ENCODE results near the gene STAT5B.
"Not testable (repeated sequence)": the region's sequence is repeated elsewhere in the genome, so short reads cannot be mapped to it uniquely, and the experiment has no call there.

STAT5B gene

GRCh38 chr17:42233156-42233555, 43.0 kb downstream of the STAT5B start:
- Mint-ChIP-seq H3K27ac (no peak overlapping the region), H3K4me1 (peaks cover 8% of the 10 kb centered on the region), H3K36me3 (no peaks in the 10 kb centered on the region), H3K9me3 (no peaks in the 10 kb centered on the region), H3K4me3 (no peak overlapping the region), H3K27me3 (no peaks in the 10 kb centered on the region)
- DNase-seq (ENCODE audit: low spot score in 2 of 2) (no peak), ATAC-seq (ENCODE audit: low read depth) (no peak)

- DNase-seq (ENCODE audit: low spot score in 2 of 2) (no peak), ATAC-seq (ENCODE audit: low read depth) (no peak)
- peaks cover 2% of the 10 kb centered on the region for H3K36me3 Mint-ChIP-seq
- H3K9me3 Mint-ChIP-seq = no peaks in the 10 kb centered on the region
- H3K4me3 Mint-ChIP-seq = no peak overlapping the region
- no peaks in the 10 kb centered on the region for H3K27me3 Mint-ChIP-seq
- peaks cover 2% of the 10 kb centered on the region for H3K4me1 Mint-ChIP-seq
- H3K27ac Mint-ChIP-seq = no peak overlapping the region
These were observed 46.0 kb downstream of the STAT5B start for GRCh38 chr17:42230225-42230624.

GRCh38 chr17:42227849-42228700, 48.1 kb downstream of the STAT5B start:
- DNase-seq (ENCODE audit: low spot score in 2 of 2) (no peak), ATAC-seq (ENCODE audit: low read depth) (no peak)
- Mint-ChIP-seq H3K4me1 (no peaks in the 10 kb centered on the region), H3K27ac (peak overlapping the region; percentile 38), H3K4me3 (no peak overlapping the region), H3K36me3 (peaks cover 9% of the 10 kb centered on the region), H3K9me3 (no peaks in the 10 kb centered on the region), H3K27me3 (no peaks in the 10 kb centered on the region)

DNA sequence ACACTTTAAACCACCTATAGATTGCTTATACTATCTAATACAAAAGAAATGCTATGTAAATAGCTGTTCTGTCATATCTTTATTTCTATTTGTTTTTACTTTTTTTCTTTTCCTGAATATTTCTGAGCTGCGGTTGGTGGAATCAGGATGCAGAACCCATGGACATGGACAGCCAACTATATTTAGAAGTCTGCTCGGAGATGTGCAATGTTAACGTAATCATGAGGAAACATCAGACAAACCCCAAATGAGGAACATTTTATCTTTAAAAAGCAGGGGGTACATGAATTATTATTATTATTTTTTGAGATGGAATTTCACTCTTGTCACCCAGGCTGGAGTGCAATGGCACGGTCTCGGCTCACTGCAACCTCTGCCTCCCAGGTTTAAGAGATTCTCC, 50.5 kb downstream of the STAT5B start:
- ATAC-seq (ENCODE audit: low read depth) = no peak
- H3K9me3 Mint-ChIP-seq = no peaks in the 10 kb centered on the region
- peaks cover 15% of the 10 kb centered on the region for H3K36me3 Mint-ChIP-seq
- no peaks in the 10 kb centered on the region for H3K27me3 Mint-ChIP-seq
- peaks cover 6% of the 10 kb centered on the region for H3K4me1 Mint-ChIP-seq
- no peak overlapping the region for H3K4me3 Mint-ChIP-seq
- no peak for DNase-seq (ENCODE audit: low spot score in 2 of 2)
- no peak overlapping the region for H3K27ac Mint-ChIP-seq

- ATAC-seq (ENCODE audit: low read depth) (no peak), DNase-seq (ENCODE audit: low spot score in 2 of 2) (no peak)
- H3K9me3 Mint-ChIP-seq = no peaks in the 10 kb centered on the region
- peaks cover 6% of the 10 kb centered on the region for H3K4me1 Mint-ChIP-seq
- no peak overlapping the region for H3K27ac Mint-ChIP-seq
- H3K36me3 Mint-ChIP-seq = peaks cover 15% of the 10 kb centered on the region
- H3K4me3 Mint-ChIP-seq = no peak overlapping the region
- H3K27me3 Mint-ChIP-seq = no peaks in the 10 kb centered on the region
These were observed 51.5 kb downstream of the STAT5B start for GRCh38 chr17:42224651-42225050.

DNA sequence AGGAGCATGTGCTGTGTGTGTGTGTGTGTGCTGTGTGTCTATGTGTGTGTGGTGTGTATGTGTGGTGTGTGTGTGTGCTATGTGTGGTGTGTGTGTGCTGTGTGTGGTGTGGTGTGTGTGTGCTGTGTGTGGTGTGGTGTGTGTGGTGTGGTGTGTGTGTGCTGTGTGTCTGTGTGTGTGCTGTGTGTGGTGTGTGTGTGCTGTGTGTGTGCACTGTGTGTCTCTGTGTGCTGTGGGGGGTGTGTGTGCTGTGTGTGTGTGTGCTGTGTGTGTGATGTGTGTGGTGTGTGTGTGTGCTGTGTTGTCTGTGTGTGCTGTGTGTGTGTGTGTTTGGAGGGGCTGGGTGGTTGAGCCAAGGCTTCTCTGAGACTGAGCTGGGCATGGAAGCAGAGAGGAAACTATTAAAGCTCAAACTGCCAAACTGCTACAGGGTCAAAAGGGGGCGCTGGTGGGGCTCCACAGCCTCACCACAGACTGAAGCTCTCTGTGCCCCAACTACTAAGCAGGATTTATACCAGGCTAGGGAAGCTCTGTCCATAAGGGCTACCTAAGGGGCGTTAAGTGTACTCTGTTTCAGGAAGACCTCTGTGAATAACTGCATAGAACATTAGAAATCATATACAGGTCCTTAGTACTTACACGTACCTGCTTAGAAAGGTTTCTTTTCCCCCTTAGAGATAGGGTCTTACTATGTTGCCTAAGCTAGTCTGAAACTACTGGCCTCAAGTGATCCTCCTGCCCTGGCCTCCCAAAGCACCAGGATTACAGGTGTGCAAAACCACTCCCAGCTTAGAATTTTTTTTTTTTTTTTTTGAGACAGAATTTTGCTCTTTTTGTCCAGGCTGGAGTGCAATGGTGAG, 54.1 kb downstream of the STAT5B start:
- ATAC-seq (ENCODE audit: low read depth) (peak; percentile 77), DNase-seq (ENCODE audit: low spot score in 2 of 2) (peak; percentile 26 to 39)
- Mint-ChIP-seq H3K9me3 (no peaks in the 10 kb centered on the region), H3K36me3 (peaks cover 25% of the 10 kb centered on the region), H3K4me3 (no peak overlapping the region), H3K27ac (peak overlapping the region; percentile 70), H3K4me1 (peaks cover 6% of the 10 kb centered on the region), H3K27me3 (no peaks in the 10 kb centered on the region)

DNA sequence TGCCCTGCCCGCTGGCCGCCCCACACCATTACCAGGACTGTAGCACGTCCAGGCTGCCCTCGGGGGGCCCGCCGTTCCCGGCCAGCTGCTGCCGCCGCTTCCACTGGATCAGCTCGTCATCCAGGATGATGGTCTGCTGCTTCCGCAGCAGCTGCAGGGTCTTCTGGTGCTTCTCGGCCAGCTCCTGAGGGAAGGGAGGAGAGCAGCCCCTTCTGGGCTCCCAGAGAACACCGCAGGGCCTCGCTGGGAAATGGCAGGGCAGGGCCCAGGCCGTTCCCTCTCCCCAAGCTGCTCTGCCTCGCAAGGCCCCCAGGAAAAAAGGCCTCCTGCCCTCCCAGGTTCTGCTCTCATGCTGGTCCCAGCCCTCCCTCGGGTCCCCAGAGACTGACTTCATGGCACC, 56.9 kb downstream of the STAT5B start:
- not testable (repeated sequence) for H3K4me3 Mint-ChIP-seq; DNase-seq (ENCODE audit: low spot score in 2 of 2); H3K27ac Mint-ChIP-seq; H3K4me1 Mint-ChIP-seq; H3K27me3 Mint-ChIP-seq; ATAC-seq (ENCODE audit: low read depth); H3K9me3 Mint-ChIP-seq
- H3K36me3 Mint-ChIP-seq = peaks cover 28% of the 10 kb centered on the region

- H3K9me3 Mint-ChIP-seq = no peaks in the 10 kb centered on the region
- H3K36me3 Mint-ChIP-seq = peaks cover 30% of the 10 kb centered on the region
- H3K27me3 Mint-ChIP-seq = no peaks in the 10 kb centered on the region
- H3K4me3 Mint-ChIP-seq = no peak overlapping the region
- ATAC-seq (ENCODE audit: low read depth) (no peak), DNase-seq (ENCODE audit: low spot score in 2 of 2) (no peak)
- H3K27ac Mint-ChIP-seq = no peak overlapping the region
- no peaks in the 10 kb centered on the region for H3K4me1 Mint-ChIP-seq
These were observed 62.0 kb downstream of the STAT5B start for GRCh38 chr17:42214156-42214555.

DNA sequence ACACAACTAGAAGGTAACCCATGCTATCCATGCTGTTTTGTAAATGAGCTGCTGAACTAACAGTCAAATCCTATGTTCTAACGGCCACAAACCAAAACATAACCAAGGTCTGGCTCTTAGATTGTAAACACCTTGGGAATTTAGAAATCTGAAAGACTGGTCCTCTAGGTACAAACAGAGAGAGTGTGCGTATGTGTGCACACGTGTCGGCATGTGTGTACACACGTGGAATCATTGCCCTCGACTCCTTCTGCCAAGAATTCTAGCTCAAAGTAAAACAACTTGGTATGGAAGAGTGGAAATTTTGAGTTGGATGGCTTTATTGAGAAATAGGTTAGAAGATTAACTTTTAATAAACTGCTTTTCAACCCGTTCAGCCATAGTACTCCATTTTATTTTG, 63.8 kb downstream of the STAT5B start:
- H3K4me1 Mint-ChIP-seq = no peaks in the 10 kb centered on the region
- DNase-seq (ENCODE audit: low spot score in 2 of 2) (no peak), ATAC-seq (ENCODE audit: low read depth) (no peak)
- H3K9me3 Mint-ChIP-seq = no peaks in the 10 kb centered on the region
- H3K27me3 Mint-ChIP-seq = no peaks in the 10 kb centered on the region
- peaks cover 27% of the 10 kb centered on the region for H3K36me3 Mint-ChIP-seq
- H3K4me3 Mint-ChIP-seq = no peak overlapping the region
- H3K27ac Mint-ChIP-seq = no peak overlapping the region

GRCh38 chr17:42211921-42212341, 64.3 kb downstream of the STAT5B start:
- not testable (repeated sequence) for H3K27me3 Mint-ChIP-seq; DNase-seq (ENCODE audit: low spot score in 2 of 2); H3K27ac Mint-ChIP-seq; H3K9me3 Mint-ChIP-seq; H3K4me3 Mint-ChIP-seq; H3K4me1 Mint-ChIP-seq; ATAC-seq (ENCODE audit: low read depth)
- peaks cover 24% of the 10 kb centered on the region for H3K36me3 Mint-ChIP-seq

- Mint-ChIP-seq H3K4me1 (no peaks in the 10 kb centered on the region), H3K27me3 (no peaks in the 10 kb centered on the region), H3K9me3 (no peaks in the 10 kb centered on the region), H3K4me3 (no peak overlapping the region), H3K27ac (no peak overlapping the region), H3K36me3 (peaks cover 27% of the 10 kb centered on the region)
- DNase-seq (ENCODE audit: low spot score in 2 of 2) = no peak
- no peak for ATAC-seq (ENCODE audit: low read depth)
These were observed 66.1 kb downstream of the STAT5B start for GRCh38 chr17:42210046-42210445.

- not testable (repeated sequence) for H3K27me3 Mint-ChIP-seq; H3K4me1 Mint-ChIP-seq; ATAC-seq (ENCODE audit: low read depth); DNase-seq (ENCODE audit: low spot score in 2 of 2); H3K4me3 Mint-ChIP-seq; H3K9me3 Mint-ChIP-seq
- Mint-ChIP-seq H3K36me3 (peaks cover 33% of the 10 kb centered on the region), H3K27ac (peak overlapping the region; percentile 45)
These were observed 70.0 kb downstream of the STAT5B start for GRCh38 chr17:42206153-42206612.

DNA sequence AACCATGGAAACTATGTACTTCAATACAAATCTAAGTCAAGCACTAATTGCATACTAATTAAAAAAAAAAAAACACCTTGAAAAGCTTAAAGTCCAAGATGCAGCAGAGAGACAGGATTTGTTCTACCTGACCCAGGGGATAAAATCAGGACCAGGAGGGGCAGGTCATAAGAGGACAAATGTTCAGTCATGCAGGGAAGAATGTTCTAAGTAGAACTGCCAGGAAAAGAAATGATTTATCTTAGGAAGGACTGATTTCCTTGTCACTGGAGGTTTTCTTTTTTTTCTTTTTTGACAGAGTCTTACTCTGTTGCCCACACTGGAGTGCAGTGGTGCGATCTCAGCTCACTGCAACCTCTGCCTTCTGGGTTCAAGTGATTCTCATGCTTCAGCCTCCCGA, 72.8 kb downstream of the STAT5B start:
- no peak for ATAC-seq (ENCODE audit: low read depth)

GRCh38 chr17:42202696-42203095, 73.5 kb downstream of the STAT5B start:
- H3K4me1 Mint-ChIP-seq = peaks cover 11% of the 10 kb centered on the region
- DNase-seq (ENCODE audit: low spot score in 2 of 2) = no peak
- H3K27ac Mint-ChIP-seq = peak overlapping the region; percentile 36
- H3K27me3 Mint-ChIP-seq = no peaks in the 10 kb centered on the region
- no peak overlapping the region for H3K4me3 Mint-ChIP-seq
- no peak for ATAC-seq (ENCODE audit: low read depth)
- no peaks in the 10 kb centered on the region for H3K9me3 Mint-ChIP-seq
- H3K36me3 Mint-ChIP-seq = peaks cover 25% of the 10 kb centered on the region

More for the DNA sequence above, 72.8 kb downstream of the STAT5B start:
- no peaks in the 10 kb centered on the region for H3K9me3 Mint-ChIP-seq
- H3K4me1 Mint-ChIP-seq = peaks cover 11% of the 10 kb centered on the region
- H3K4me3 Mint-ChIP-seq = no peak overlapping the region
- peak overlapping the region; percentile 36 for H3K27ac Mint-ChIP-seq
- peaks cover 25% of the 10 kb centered on the region for H3K36me3 Mint-ChIP-seq
- no peak for DNase-seq (ENCODE audit: low spot score in 2 of 2)
- H3K27me3 Mint-ChIP-seq = no peaks in the 10 kb centered on the region
